Progenitor cell of endocrine pancreas (in vitro differentiated cells): Measurements from ENCODE around the gene CLDN4. TPM values are rescaled to one million over a fixed set of nuclear protein-coding genes. Genes with fewer than 3 reads are reported as not detected.
"Not testable (repeated sequence)": the region's sequence is repeated elsewhere in the genome, so short reads cannot be mapped to it uniquely, and the experiment has no call there.

Experiments
- DNase-seq: peaks from one replicate; pipeline ENCODE4 v3.0.0; 2021; ENCODE audit warnings: low spot score; ENCODE audit not compliant: unreplicated experiment
- H3K27ac Mint-ChIP-seq: 2 replicates; pipeline ENCODE4 v1.8.0; 2021; ENCODE audit warnings: mild to moderate bottlenecking, moderate library complexity, mixed read lengths
- H3K27me3 Mint-ChIP-seq: 2 replicates; pipeline ENCODE4 v1.8.0; 2021; ENCODE audit warnings: mixed read lengths
- H3K36me3 Mint-ChIP-seq: 2 replicates; pipeline ENCODE4 v1.8.0; 2022; ENCODE audit warnings: mixed read lengths; ENCODE audit not compliant: insufficient read depth
- H3K4me1 Mint-ChIP-seq: 2 replicates; pipeline ENCODE4 v1.8.0; 2021; ENCODE audit warnings: low read depth, mixed read lengths
- H3K4me3 Mint-ChIP-seq: 2 replicates; pipeline ENCODE4 v1.8.0; 2021; ENCODE audit warnings: low read depth, mild to moderate bottlenecking, moderate library complexity, mixed read lengths
- H3K9me3 Mint-ChIP-seq: 2 replicates; pipeline ENCODE4 v1.8.0; 2021; ENCODE audit warnings: low read depth, mixed read lengths
- CTCF ChIP-seq: fragments of 200-600 bp; sonication (generic); IDR thresholded peaks from one replicate; pipeline ENCODE4 v1.5.0; 2021; ENCODE audit warnings: antibody characterized with exemption, mild to moderate bottlenecking; ENCODE audit not compliant: unreplicated experiment
- total RNA-seq: library from RNA; stranded (reverse); gene quantifications from 2 replicates; pipeline ENCODE4 v1.2.1, GENCODE V29; 2021

The CLDN4 gene
- total RNA-seq, 1 donor from 2014 or later = 172 TPM

- peak; percentile 77 for TF ChIP-seq CTCF
- Mint-ChIP-seq H3K27ac (no peak overlapping the region), H3K4me3 (no peak overlapping the region), H3K27me3 (peaks cover 3% of the 10 kb centered on the region), H3K9me3 (no peaks in the 10 kb centered on the region), H3K36me3 (no peaks in the 10 kb centered on the region), H3K4me1 (peaks cover 2% of the 10 kb centered on the region)
- peak; percentile 60 for DNase-seq
Observed at GRCh38 chr7:73811760-73812168, 19.0 kb upstream of the CLDN4 start.

GRCh38 chr7:73812996-73813395, 17.8 kb upstream of the CLDN4 start:
- peaks cover 2% of the 10 kb centered on the region for H3K4me1 Mint-ChIP-seq
- no peaks in the 10 kb centered on the region for H3K36me3 Mint-ChIP-seq
- TF ChIP-seq CTCF = no peak
- no peak for DNase-seq
- peaks cover 4% of the 10 kb centered on the region for H3K27me3 Mint-ChIP-seq
- H3K4me3 Mint-ChIP-seq = no peak overlapping the region
- no peaks in the 10 kb centered on the region for H3K9me3 Mint-ChIP-seq
- no peak overlapping the region for H3K27ac Mint-ChIP-seq

GRCh38 chr7:73815436-73815835, 15.4 kb upstream of the CLDN4 start:
- Mint-ChIP-seq H3K27ac (peak overlapping the region; percentile 84), H3K4me3 (no peak overlapping the region), H3K4me1 (peaks cover 3% of the 10 kb centered on the region), H3K9me3 (no peaks in the 10 kb centered on the region), H3K27me3 (peaks cover 6% of the 10 kb centered on the region), H3K36me3 (no peaks in the 10 kb centered on the region)
- TF ChIP-seq CTCF = no peak
- no peak for DNase-seq

GRCh38 chr7:73817121-73817520, 13.7 kb upstream of the CLDN4 start:
- TF ChIP-seq CTCF = no peak

GRCh38 chr7:73820013-73820412, 10.8 kb upstream of the CLDN4 start:
- H3K27ac Mint-ChIP-seq = no peak overlapping the region
- no peak for DNase-seq
- no peaks in the 10 kb centered on the region for H3K9me3 Mint-ChIP-seq
- TF ChIP-seq CTCF = no peak
- H3K36me3 Mint-ChIP-seq = no peaks in the 10 kb centered on the region
- H3K4me1 Mint-ChIP-seq = peaks cover 5% of the 10 kb centered on the region
- H3K4me3 Mint-ChIP-seq = no peak overlapping the region
- peaks cover 12% of the 10 kb centered on the region for H3K27me3 Mint-ChIP-seq

More at GRCh38 chr7:73817121-73817520, 13.7 kb upstream of the CLDN4 start:
- DNase-seq = no peak
- Mint-ChIP-seq H3K4me3 (no peak overlapping the region), H3K36me3 (no peaks in the 10 kb centered on the region), H3K4me1 (peaks cover 2% of the 10 kb centered on the region), H3K9me3 (no peaks in the 10 kb centered on the region), H3K27me3 (peaks cover 7% of the 10 kb centered on the region), H3K27ac (no peak overlapping the region)

GRCh38 chr7:73821597-73822285, 9.1 kb upstream of the CLDN4 start:
- H3K27me3 Mint-ChIP-seq = peaks cover 15% of the 10 kb centered on the region
- not testable (repeated sequence) for H3K27ac Mint-ChIP-seq, H3K4me1 Mint-ChIP-seq, H3K36me3 Mint-ChIP-seq, DNase-seq, H3K9me3 Mint-ChIP-seq, H3K4me3 Mint-ChIP-seq
